NCI-H1694 treated with DMSO at 0.1 percent for 48 hours (cell line): Measurements from ENCODE around the gene HEATR5B.
"Not testable (repeated sequence)": the region's sequence is repeated elsewhere in the genome, so short reads cannot be mapped to it uniquely, and the experiment has no call there.

Experiments used
- DNase-seq: peaks from one replicate; lab custom pipeline; 2025; lab: John Stamatoyannopoulos, UW

HEATR5B gene

DNA sequence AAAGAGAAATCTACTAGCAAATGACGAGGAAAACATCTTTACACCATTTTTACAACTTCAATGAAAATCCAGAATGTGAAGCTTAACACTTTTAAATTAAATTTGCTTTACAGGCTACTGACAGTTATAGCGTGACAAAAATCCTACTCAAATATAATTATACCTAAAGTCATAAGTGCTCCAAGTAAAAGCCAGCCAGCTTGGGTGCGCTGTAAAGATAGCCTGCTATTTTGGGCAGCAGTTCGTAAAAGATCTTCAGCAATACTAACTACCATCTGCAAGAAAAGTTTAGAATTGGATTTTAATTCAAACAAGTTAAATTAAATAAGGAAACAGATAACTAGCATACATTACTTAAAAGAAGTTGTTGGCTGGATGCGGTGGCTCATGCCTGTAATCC, 22.4 kb downstream of the HEATR5B start:
- no peak for DNase-seq

DNA sequence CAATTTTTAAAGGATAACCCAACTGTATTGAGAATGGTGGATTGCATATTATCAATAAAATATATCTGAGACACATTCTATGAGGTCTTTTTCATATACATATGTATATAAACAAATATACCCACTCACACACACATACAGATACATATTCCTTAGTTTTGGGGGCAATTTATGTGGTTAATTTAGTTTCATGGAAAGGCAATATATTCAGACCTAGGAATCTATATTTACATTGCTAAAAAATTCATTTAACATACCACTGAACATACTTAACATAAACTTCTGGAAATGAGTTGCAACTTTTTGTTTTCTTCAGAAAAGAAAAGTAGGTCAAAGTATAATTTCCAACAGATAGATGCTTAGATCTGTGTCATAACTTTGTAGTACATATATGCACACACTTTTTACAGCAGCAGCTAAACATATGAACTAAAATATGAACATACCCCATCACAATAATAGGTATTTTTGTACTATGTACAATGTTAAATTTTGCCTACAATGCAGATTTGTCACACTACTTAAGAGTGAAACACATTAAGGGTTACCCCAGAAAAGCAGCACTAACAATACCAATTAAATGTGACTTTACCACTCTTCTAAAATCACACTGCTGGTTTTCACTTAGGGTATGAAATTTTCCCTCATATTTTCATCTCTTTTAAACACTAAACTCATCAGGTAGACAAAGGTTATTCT, 23.0 kb downstream of the HEATR5B start:
- no peak for DNase-seq

GRCh38 chr2:37060446-37060845, 23.7 kb downstream of the HEATR5B start:
- no peak for DNase-seq

- no peak for DNase-seq
Measured at GRCh38 chr2:37059841-37060240, 24.3 kb downstream of the HEATR5B start.

GRCh38 chr2:37052600-37053332, 31.4 kb downstream of the HEATR5B start:
- DNase-seq = no peak

DNA sequence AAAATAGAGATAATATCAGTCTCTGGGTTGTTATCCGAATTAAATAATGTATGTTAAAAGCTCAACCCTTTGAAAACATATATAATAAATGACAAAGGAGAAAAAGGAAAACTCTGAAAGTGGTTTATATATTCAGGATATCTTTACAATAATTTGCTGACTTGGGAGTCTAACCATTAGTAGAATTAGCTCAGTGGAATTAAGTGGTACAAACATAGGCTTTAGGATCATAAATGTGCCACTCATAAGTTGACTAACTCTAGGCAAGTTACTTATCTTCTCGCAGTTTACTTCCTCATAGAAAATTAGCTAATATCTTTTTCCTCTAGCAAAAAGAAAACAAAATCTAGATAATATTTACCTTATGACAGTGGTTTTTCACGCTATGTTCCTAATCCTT, 44.6 kb downstream of the HEATR5B start:
- DNase-seq = no peak

GRCh38 chr2:37037771-37038170, 46.4 kb downstream of the HEATR5B start:
- DNase-seq = no peak

GRCh38 chr2:37029758-37030157, 54.4 kb downstream of the HEATR5B start:
- no peak for DNase-seq

GRCh38 chr2:37026050-37026449, 58.1 kb downstream of the HEATR5B start:
- no peak for DNase-seq

GRCh38 chr2:37020887-37021796, 63.0 kb downstream of the HEATR5B start:
- no peak for DNase-seq

GRCh38 chr2:37020212-37020886, 63.8 kb downstream of the HEATR5B start:
- DNase-seq = no peak

- DNase-seq = no peak
Measured at GRCh38 chr2:37013315-37013641, 70.9 kb downstream of the HEATR5B start.

GRCh38 chr2:37011130-37011529, 73.0 kb downstream of the HEATR5B start:
- DNase-seq = no peak

DNA sequence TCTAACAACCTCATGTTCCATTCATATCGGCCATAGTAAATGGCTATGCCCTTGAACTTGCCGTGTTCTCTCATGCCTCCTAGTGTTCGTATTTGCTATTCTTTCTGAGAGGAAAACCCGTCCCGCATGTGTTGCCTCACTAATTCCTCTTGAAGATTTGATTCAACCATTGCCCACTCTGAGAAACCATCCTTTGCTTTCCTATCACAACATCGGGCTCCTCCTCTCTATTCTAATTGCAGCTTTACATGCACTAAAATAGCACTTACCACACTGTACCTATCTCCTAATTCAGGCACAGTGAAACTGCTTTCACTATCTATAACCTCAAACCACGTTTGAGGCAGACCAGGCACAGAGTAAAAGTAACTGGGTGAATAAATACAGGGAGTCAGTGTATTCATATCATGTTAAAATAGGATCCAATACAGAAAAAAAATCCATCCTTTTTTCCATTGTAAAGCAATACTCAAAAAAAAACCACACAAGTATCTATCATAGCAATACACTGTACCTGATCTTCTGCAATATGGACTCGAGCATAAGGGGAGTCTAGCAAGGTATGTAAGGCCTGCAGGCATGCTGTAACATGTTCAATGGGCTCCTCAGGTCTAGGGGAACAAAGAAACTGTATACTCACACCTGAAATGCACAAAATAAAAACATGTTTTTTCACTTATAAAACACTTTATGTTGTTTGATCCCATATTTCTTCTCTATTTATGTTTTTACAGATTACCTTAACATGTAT, 78.9 kb downstream of the HEATR5B start:
- DNase-seq = no peak

DNA sequence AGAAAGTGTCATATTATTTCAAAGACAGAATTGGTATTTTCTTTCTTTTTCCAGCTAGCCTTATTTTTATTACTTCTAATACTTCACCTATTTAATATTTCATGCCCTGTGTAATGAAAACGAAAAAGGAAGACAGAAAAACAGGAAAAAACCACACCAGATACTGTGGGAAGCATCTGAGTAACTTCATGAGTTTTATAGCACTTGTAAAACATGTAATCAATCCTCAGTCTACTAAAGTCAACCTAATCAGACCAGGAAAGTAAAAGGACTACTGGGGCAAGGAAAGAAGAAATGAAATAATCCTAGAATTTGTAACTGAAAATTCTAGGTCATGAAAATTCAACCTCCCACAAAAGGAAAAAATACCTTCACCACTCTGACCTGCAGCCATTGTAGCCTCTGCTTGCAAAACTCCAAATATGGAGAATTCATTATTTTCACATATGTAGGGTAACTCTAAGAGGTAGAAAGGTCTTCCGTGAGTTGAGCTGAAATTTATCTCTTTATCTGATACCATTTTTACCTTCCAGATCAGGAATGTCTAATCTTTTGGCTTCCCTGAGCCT, 83.1 kb downstream of the HEATR5B start:
- no peak for DNase-seq

- no peak for DNase-seq
Measured at GRCh38 chr2:37000318-37000717, 83.9 kb downstream of the HEATR5B start.

GRCh38 chr2:36999416-36999815, 84.8 kb downstream of the HEATR5B start:
- DNase-seq = not testable (repeated sequence)

GRCh38 chr2:36993841-36994620, 90.1 kb downstream of the HEATR5B start:
- no peak for DNase-seq

GRCh38 chr2:36988008-36988407, 96.2 kb downstream of the HEATR5B start:
- no peak for DNase-seq

DNA sequence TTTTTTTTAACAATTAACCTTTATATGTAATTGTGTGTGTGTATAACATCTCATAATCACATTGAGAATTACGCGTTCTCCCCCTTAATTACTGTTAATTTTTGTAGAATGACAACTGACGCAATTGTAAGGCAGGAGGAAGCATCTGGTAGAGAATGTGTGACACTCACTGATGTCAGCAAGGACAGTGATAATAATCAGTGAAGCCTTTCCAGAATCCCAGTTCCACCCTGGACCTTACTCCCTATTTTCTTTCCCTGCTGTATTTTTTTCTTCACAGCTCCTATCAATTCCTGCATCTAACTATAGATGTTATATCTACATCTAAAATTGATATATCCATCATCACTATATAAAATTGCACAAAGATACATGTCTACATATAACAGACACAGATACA, 101.7 kb downstream of the HEATR5B start:
- no peak for DNase-seq
